ENCODE data around the gene SPTB.

DNA sequence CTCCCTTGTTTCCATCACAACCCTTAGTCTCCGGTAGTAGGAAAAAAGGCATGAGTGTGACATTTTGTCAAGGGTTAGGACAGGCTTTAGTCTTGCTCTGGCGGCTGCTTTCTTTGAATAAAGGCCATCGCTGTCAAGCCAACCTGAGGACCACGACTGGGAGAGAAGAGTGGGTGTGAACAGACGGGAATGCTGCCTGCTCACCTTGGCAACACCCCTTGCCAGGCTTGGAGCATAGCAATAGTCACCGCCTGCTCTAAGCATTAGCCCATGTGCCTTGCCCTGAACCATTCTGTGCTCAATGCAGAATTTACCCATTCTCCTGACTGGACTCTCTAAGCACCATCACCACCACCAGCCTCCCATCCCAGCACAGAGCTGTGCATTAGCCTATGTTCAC lies 36.2 kb downstream of the SPTB start:
- TF ChIP-seq, protein P1, sequence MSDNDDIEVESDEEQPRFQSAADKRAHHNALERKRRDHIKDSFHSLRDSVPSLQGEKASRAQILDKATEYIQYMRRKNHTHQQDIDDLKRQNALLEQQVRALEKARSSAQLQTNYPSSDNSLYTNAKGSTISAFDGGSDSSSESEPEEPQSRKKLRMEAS (IDR thresholded peaks at IDR 0.05) = no peak
- TF ChIP-seq YY1 (IDR thresholded peaks at IDR 0.05; ENCODE audit: low read depth) = no peak
- TF ChIP-seq, protein P2, sequence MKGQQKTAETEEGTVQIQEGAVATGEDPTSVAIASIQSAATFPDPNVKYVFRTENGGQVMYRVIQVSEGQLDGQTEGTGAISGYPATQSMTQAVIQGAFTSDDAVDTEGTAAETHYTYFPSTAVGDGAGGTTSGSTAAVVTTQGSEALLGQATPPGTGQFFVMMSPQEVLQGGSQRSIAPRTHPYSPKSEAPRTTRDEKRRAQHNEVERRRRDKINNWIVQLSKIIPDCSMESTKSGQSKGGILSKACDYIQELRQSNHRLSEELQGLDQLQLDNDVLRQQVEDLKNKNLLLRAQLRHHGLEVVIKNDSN (IDR thresholded peaks at IDR 0.05) = no peak
- TF ChIP-seq TAF1 (IDR thresholded peaks at IDR 0.05; ENCODE audit: low read depth) = no peak
- no peak for TF ChIP-seq ZBTB7A (IDR thresholded peaks at IDR 0.05; ENCODE audit: low read depth)
- TF ChIP-seq TCF12 (IDR thresholded peaks at IDR 0.05; ENCODE audit: low read depth) = no peak
- TF ChIP-seq CREB1 (IDR thresholded peaks at IDR 0.05; ENCODE audit: low read depth) = no peak
- no peak for TF ChIP-seq NFIC (IDR thresholded peaks at IDR 0.05)
- TF ChIP-seq CEBPB (IDR thresholded peaks at IDR 0.05) = no peak
- no peak for TF ChIP-seq EP300 (IDR thresholded peaks at IDR 0.05; ENCODE audit: borderline replicate concordance)
- TF ChIP-seq TEAD4 (IDR thresholded peaks at IDR 0.05) = no peak
- TF ChIP-seq, protein P3, sequence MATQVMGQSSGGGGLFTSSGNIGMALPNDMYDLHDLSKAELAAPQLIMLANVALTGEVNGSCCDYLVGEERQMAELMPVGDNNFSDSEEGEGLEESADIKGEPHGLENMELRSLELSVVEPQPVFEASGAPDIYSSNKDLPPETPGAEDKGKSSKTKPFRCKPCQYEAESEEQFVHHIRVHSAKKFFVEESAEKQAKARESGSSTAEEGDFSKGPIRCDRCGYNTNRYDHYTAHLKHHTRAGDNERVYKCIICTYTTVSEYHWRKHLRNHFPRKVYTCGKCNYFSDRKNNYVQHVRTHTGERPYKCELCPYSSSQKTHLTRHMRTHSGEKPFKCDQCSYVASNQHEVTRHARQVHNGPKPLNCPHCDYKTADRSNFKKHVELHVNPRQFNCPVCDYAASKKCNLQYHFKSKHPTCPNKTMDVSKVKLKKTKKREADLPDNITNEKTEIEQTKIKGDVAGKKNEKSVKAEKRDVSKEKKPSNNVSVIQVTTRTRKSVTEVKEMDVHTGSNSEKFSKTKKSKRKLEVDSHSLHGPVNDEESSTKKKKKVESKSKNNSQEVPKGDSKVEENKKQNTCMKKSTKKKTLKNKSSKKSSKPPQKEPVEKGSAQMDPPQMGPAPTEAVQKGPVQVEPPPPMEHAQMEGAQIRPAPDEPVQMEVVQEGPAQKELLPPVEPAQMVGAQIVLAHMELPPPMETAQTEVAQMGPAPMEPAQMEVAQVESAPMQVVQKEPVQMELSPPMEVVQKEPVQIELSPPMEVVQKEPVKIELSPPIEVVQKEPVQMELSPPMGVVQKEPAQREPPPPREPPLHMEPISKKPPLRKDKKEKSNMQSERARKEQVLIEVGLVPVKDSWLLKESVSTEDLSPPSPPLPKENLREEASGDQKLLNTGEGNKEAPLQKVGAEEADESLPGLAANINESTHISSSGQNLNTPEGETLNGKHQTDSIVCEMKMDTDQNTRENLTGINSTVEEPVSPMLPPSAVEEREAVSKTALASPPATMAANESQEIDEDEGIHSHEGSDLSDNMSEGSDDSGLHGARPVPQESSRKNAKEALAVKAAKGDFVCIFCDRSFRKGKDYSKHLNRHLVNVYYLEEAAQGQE (IDR thresholded peaks at IDR 0.05; ENCODE audit: low read depth) = no peak
- no peak for TF ChIP-seq RAD21 (IDR thresholded peaks at IDR 0.05; ENCODE audit: low read depth)

All from Ishikawa (cell line).